Measurements from ENCODE around the gene PNKD.

PNKD gene

GRCh38 chr2:218370410-218371063 lies 100.2 kb downstream of the PNKD start:
- no peak overlapping the region for H3K27ac ChIP-seq
- TF ChIP-seq, protein P1, sequence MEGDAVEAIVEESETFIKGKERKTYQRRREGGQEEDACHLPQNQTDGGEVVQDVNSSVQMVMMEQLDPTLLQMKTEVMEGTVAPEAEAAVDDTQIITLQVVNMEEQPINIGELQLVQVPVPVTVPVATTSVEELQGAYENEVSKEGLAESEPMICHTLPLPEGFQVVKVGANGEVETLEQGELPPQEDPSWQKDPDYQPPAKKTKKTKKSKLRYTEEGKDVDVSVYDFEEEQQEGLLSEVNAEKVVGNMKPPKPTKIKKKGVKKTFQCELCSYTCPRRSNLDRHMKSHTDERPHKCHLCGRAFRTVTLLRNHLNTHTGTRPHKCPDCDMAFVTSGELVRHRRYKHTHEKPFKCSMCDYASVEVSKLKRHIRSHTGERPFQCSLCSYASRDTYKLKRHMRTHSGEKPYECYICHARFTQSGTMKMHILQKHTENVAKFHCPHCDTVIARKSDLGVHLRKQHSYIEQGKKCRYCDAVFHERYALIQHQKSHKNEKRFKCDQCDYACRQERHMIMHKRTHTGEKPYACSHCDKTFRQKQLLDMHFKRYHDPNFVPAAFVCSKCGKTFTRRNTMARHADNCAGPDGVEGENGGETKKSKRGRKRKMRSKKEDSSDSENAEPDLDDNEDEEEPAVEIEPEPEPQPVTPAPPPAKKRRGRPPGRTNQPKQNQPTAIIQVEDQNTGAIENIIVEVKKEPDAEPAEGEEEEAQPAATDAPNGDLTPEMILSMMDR (conservative IDR thresholded peaks at IDR 0.05): no peak
- no peak for TF ChIP-seq ZFX (IDR thresholded peaks at IDR 0.05)

DNA sequence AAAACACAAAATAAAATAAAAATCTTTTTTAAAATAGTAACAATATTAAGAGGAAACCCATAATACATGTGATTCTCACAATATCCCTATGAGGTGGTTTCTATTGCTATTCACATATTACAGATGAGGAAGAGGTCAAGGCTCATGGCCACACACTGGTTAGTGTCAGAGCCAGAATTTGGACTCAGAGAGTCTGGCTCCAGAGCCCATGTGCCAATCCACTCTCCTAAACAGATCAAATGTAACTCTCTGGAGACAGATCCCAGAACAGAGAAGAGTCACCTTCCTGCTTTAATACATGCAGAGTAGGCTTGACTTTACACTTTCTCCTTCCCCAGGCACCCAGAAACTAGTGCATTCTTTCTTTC lies 101.6 kb downstream of the PNKD start:
- no peak overlapping the region for H3K27ac ChIP-seq
- no peak for TF ChIP-seq ZFX (IDR thresholded peaks at IDR 0.05)
- TF ChIP-seq, protein P1 (conservative IDR thresholded peaks at IDR 0.05): no peak

DNA sequence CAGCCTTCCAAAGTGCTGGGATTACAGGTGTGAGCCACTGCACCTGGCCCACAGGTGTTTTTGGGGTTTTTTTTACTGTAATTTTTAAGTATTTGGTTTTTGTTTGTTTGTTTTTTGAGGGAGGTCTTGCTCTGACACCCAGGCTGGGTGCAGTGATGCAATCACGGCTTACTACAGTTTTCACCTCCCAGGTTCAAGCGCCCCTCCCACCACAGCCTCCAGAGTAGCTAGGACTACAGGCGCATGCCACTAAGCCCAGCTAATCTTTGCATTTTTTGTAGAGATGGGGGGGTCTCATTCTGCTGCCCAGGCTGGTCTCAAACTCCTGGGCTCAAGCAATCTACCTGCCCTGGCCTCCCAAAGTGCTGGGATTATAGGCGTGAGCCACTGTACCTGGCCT lies 104.5 kb downstream of the PNKD start:
- H3K27ac ChIP-seq: no peak overlapping the region
- TF ChIP-seq, protein P1 (conservative IDR thresholded peaks at IDR 0.05): no peak
- no peak for TF ChIP-seq ZFX (IDR thresholded peaks at IDR 0.05)

DNA sequence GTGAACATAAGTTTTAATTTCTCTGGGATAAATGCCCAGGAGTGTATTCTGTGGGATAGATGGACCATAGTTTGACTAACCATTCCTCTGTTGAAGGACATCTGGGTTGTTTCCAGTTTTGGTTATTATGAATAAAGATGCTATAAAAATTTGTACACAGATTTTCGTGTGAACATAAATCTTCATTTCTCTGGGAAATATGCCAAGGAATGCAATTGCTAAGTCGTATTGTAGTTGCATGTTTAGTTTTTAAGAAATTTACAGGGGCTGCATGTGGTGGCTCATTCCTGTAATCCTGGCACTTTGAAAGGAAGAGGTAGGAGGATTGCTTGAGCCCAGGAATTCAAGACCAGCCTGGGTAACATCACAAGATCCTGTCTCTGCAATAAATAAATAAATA lies 104.9 kb downstream of the PNKD start:
- no peak for TF ChIP-seq ZFX (IDR thresholded peaks at IDR 0.05)
- TF ChIP-seq, protein P1 (conservative IDR thresholded peaks at IDR 0.05): no peak
- H3K27ac ChIP-seq: no peak overlapping the region

DNA sequence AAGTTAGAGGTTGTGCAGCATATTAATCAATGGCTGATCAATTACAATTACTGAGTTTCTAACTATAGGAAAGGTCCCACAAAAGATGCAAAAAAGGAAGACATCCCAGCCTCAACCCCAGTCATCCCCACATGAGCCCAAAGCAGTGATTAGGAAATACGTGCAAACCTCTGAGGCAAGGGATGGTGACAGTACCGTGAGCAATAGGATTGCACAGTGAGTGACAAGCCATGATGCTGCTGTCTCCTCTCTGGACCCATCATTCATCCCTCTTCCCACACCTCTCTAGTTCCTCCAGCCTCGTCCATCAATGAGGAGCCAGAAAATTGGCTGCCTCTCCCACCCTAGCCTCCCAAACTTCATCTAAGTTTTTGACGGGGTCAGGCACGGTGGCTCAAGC lies 107.7 kb downstream of the PNKD start:
- no peak for TF ChIP-seq ZFX (IDR thresholded peaks at IDR 0.05)
- TF ChIP-seq, protein P1 (conservative IDR thresholded peaks at IDR 0.05): no peak
- H3K27ac ChIP-seq: no peak overlapping the region

- no peak for TF ChIP-seq ZFX (IDR thresholded peaks at IDR 0.05)
- TF ChIP-seq, protein P1 (conservative IDR thresholded peaks at IDR 0.05): no peak
- no peak within 1 kb of the TSS for H3K27ac ChIP-seq
Measured at GRCh38 chr2:218381916-218382366, 111.6 kb downstream of the PNKD start, which contains the start of gene SLC11A1. SLC11A1 (plus strand) TSS chr2:218382273; CDS start chr2:218382369, 96 bp downstream.

- TF ChIP-seq, protein P1 (conservative IDR thresholded peaks at IDR 0.05): no peak
- TF ChIP-seq ZFX (IDR thresholded peaks at IDR 0.05): no peak
- H3K27ac ChIP-seq: no peak overlapping the region
Measured at GRCh38 chr2:218382785-218383184, 112.5 kb downstream of the PNKD start.

Data from C4-2B (cell line).